ENCODE data around the gene TMEM52. TPM values are rescaled to one million over a fixed set of nuclear protein-coding genes. Genes with fewer than 3 reads are reported as not detected.

TMEM52 gene
- polyA plus RNA-seq, 2 of the 4 experiments (the other 2 are of a cell fraction), result 0.36 to 0.41 TPM

GRCh38 chr1:1940123-1940425, 21.0 kb upstream of the TMEM52 start:
- CTCF ChIA-PET, result interaction anchor here (11.2 to 12.7 kb wide), 2 partner anchors 18 to 103 kb away, joined by 76 to 127 read pairs; no protein-coding TSS in a partner anchor
- WGBS (ENCODE audit: missing lambda C conversion rate), result 70% methylated on average over 10 of the region's 12 CpGs
- Histone ChIP-seq H3K4me3 (no peak overlapping the region), H3K4me1 (no peaks in the 10 kb centered on the region), H3K9me3 (no peaks in the 10 kb centered on the region), H3K4me2 (no peak overlapping the region), H3K27ac (no peak overlapping the region)
- ATAC-seq (no peak), FAIRE-seq (no peak), DNase-seq (ENCODE audit: low read depth in 1 of 2, low spot score in 1 of 2) (no peak)
- POLR2A ChIA-PET, result no interaction called here
- no peak for TF ChIP-seq GATA3 (IDR thresholded peaks at IDR 0.05; ENCODE audit: borderline replicate concordance)
- no peak for TF ChIP-seq MAZ (IDR thresholded peaks at IDR 0.05; ENCODE audit: borderline replicate concordance, low read depth, low read length)
- TF ChIP-seq BHLHE40 (IDR thresholded peaks at IDR 0.05; ENCODE audit: low read depth, low read length), result no peak
- no peak for TF ChIP-seq HES2 (IDR thresholded peaks at IDR 0.05)
- TF ChIP-seq POLR2AphosphoS2 (conservative IDR thresholded peaks at IDR 0.05; ENCODE audit: low read length), result no peak
- no peak for TF ChIP-seq NFE2L2 (conservative IDR thresholded peaks at IDR 0.05; ENCODE audit: low read length)
- no peak for TF ChIP-seq FOSL2 (IDR thresholded peaks at IDR 0.05)
- TF ChIP-seq FOSL2 (CRISPR knock-in tag; IDR thresholded peaks at IDR 0.05), result no peak
- TF ChIP-seq EHMT2 (IDR thresholded peaks at IDR 0.05; ENCODE audit: low read depth), result no peak
- no peak for TF ChIP-seq ZC3H11A (IDR thresholded peaks at IDR 0.05)
- no peak for TF ChIP-seq REST (IDR thresholded peaks at IDR 0.05)
- TF ChIP-seq, protein P1, sequence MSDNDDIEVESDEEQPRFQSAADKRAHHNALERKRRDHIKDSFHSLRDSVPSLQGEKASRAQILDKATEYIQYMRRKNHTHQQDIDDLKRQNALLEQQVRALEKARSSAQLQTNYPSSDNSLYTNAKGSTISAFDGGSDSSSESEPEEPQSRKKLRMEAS (IDR thresholded peaks at IDR 0.05), result no peak
- TF ChIP-seq RFX5 (IDR thresholded peaks at IDR 0.05), result no peak
- TF ChIP-seq ZFP36 (IDR thresholded peaks at IDR 0.05; ENCODE audit: borderline replicate concordance, partially characterized antibody), result no peak
- TF ChIP-seq MYC (IDR thresholded peaks at IDR 0.05; ENCODE audit: borderline replicate concordance, low read length), result no peak
- no peak for TF ChIP-seq JUNB (IDR thresholded peaks at IDR 0.05)
- TF ChIP-seq, protein P2, sequence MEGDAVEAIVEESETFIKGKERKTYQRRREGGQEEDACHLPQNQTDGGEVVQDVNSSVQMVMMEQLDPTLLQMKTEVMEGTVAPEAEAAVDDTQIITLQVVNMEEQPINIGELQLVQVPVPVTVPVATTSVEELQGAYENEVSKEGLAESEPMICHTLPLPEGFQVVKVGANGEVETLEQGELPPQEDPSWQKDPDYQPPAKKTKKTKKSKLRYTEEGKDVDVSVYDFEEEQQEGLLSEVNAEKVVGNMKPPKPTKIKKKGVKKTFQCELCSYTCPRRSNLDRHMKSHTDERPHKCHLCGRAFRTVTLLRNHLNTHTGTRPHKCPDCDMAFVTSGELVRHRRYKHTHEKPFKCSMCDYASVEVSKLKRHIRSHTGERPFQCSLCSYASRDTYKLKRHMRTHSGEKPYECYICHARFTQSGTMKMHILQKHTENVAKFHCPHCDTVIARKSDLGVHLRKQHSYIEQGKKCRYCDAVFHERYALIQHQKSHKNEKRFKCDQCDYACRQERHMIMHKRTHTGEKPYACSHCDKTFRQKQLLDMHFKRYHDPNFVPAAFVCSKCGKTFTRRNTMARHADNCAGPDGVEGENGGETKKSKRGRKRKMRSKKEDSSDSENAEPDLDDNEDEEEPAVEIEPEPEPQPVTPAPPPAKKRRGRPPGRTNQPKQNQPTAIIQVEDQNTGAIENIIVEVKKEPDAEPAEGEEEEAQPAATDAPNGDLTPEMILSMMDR (IDR thresholded peaks at IDR 0.05), result no peak
- no peak for TF ChIP-seq RAD21 (conservative IDR thresholded peaks at IDR 0.05 in 1 of 2, IDR thresholded peaks at IDR 0.05 in 1 of 2)
- no peak for TF ChIP-seq HOXB13 (CRISPR knock-in tag; IDR thresholded peaks at IDR 0.05; ENCODE audit: low read depth)
- TF ChIP-seq POLR2A (IDR thresholded peaks at IDR 0.05; ENCODE audit: low read length), result no peak

DNA sequence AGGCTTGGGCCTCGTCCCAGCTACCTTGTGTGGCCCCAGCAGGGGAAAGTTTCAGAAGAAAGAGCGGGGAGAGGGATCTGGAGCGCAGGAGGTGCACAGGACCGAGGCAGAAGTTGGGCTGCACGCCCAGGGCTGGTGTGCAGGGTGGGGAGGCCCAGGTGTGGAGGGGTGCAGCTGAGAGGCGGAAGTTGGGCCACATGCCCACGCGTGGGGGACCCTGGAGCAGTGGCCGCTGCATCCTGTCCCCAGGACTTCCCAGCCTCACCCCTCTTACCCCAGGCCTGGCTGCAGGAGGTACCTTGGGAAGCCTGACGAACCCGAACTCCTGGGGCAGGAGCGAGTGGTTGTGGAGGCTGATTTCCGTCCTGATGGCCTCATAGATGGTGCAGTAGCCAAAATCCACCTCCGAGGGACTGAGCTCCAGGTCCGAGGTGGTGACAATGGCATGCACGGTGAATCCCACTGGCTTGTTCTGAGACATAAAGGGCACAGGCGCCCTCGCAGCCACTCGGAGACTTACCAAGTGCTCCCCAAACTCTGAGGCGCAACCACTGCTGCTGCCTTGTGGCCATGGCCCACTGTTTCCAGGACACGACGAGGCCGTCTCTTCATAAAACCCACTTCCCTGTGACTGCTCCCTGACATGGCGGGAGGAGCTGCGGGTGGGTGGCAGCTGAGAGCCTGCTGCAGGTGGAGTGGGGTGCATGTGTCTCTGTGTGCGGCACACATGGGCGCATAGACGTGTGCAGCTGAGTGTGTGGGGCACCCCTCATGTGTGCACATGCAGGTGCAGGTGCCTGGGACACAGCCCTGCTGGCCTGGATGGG, 20.4 kb upstream of the TMEM52 start:
- Histone ChIP-seq H3K4me1 (no peaks in the 10 kb centered on the region), H3K9me3 (peaks cover 4% of the 10 kb centered on the region; the same call in 1 of the 3 replicates), H3K4me3 (no peak overlapping the region), H3K27ac (no peak overlapping the region), H3K4me2 (no peak overlapping the region)
- FAIRE-seq, result no peak
- 77% methylated on average over 12 of the region's 28 CpGs for WGBS (ENCODE audit: missing lambda C conversion rate)
- ChIA-PET POLR2A (no interaction called here), CTCF (interaction anchor here (11.2 to 12.7 kb wide), 2 partner anchors 18 to 103 kb away, joined by 76 to 127 read pairs; no protein-coding TSS in a partner anchor)
- no peak for ATAC-seq
- DNase-seq (ENCODE audit: low read depth in 1 of 2, low spot score in 1 of 2), result no peak
- no peak for TF ChIP-seq CHD4 (IDR thresholded peaks at IDR 0.05; ENCODE audit: borderline replicate concordance)
- TF ChIP-seq RAD21 (conservative IDR thresholded peaks at IDR 0.05 in 1 of 2, IDR thresholded peaks at IDR 0.05 in 1 of 2), result no peak
- TF ChIP-seq CHD2 (IDR thresholded peaks at IDR 0.05; ENCODE audit: low read length, partially characterized antibody), result no peak
- no peak for TF ChIP-seq HOXA7 (CRISPR knock-in tag; IDR thresholded peaks at IDR 0.05)
- TF ChIP-seq PHF8 (IDR thresholded peaks at IDR 0.05; ENCODE audit: borderline replicate concordance, low read depth), result no peak
- no peak for TF ChIP-seq BHLHE40 (IDR thresholded peaks at IDR 0.05; ENCODE audit: low read depth, low read length)
- TF ChIP-seq ZNF302 (CRISPR knock-in tag; IDR thresholded peaks at IDR 0.05), result no peak
- TF ChIP-seq, protein P3, sequence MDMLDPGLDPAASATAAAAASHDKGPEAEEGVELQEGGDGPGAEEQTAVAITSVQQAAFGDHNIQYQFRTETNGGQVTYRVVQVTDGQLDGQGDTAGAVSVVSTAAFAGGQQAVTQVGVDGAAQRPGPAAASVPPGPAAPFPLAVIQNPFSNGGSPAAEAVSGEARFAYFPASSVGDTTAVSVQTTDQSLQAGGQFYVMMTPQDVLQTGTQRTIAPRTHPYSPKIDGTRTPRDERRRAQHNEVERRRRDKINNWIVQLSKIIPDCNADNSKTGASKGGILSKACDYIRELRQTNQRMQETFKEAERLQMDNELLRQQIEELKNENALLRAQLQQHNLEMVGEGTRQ (IDR thresholded peaks at IDR 0.05), result no peak
- TF ChIP-seq RFX5 (IDR thresholded peaks at IDR 0.05), result no peak
- no peak for TF ChIP-seq ATOH8 (CRISPR knock-in tag; IDR thresholded peaks at IDR 0.05; ENCODE audit: low read depth)
- no peak for TF ChIP-seq MAZ (IDR thresholded peaks at IDR 0.05; ENCODE audit: borderline replicate concordance, low read depth, low read length)
- TF ChIP-seq ZC3H11A (IDR thresholded peaks at IDR 0.05), result no peak
- no peak for TF ChIP-seq MYC (IDR thresholded peaks at IDR 0.05; ENCODE audit: borderline replicate concordance, low read length)
- TF ChIP-seq EHF (CRISPR knock-in tag; IDR thresholded peaks at IDR 0.05), result no peak
- no peak for TF ChIP-seq JUNB (IDR thresholded peaks at IDR 0.05)
- TF ChIP-seq NPAS2 (CRISPR knock-in tag; IDR thresholded peaks at IDR 0.05; ENCODE audit: borderline replicate concordance), result no peak
